Activated CD4-positive, CD25-positive, alpha-beta regulatory T cell treated with anti-CD3 and anti-CD28 coated beads, Interleukin-2, amount 50 U/mL, for 72 hours (primary cell): ENCODE data around the gene CDH12.
"Not testable (repeated sequence)": the region's sequence is repeated elsewhere in the genome, so short reads cannot be mapped to it uniquely, and the experiment has no call there.

Experiments used
- DNase-seq: peaks from one replicate; pipeline ENCODE4 v3.0.0; 2021

Gene CDH12

GRCh38 chr5:22852807-22853660, at the start of gene CDH12:
Gene CDH12, minus strand, starts transcription at chr5:22853344.
- no peak for DNase-seq

GRCh38 chr5:22901885-22902284, 48.7 kb upstream of the CDH12 start:
- DNase-seq, result no peak

GRCh38 chr5:22900801-22901310, 47.7 kb upstream of the CDH12 start:
- DNase-seq, result no peak

- DNase-seq, result no peak
Measured at GRCh38 chr5:22899341-22899740, 46.2 kb upstream of the CDH12 start.

- no peak for DNase-seq
Measured at GRCh38 chr5:22896152-22896551, 43.0 kb upstream of the CDH12 start.

- DNase-seq, result no peak
Measured at GRCh38 chr5:22892441-22892840, 39.3 kb upstream of the CDH12 start.

GRCh38 chr5:22889720-22890119, 36.6 kb upstream of the CDH12 start:
- DNase-seq, result no peak

GRCh38 chr5:22887566-22887965, 34.4 kb upstream of the CDH12 start:
- no peak for DNase-seq

GRCh38 chr5:22858911-22859310, 5.8 kb upstream of the CDH12 start:
- DNase-seq, result not testable (repeated sequence)

- DNase-seq, result no peak
Measured at GRCh38 chr5:22855824-22856223, 2.7 kb upstream of the CDH12 start.

- no peak for DNase-seq
Measured at GRCh38 chr5:22850981-22851380, 2.2 kb downstream of the CDH12 start.

GRCh38 chr5:22846693-22847092, 6.5 kb downstream of the CDH12 start:
- no peak for DNase-seq

GRCh38 chr5:22844636-22845035, 8.5 kb downstream of the CDH12 start:
- no peak for DNase-seq

- no peak for DNase-seq
Measured at GRCh38 chr5:22844155-22844554, 9.0 kb downstream of the CDH12 start.

- no peak for DNase-seq
Measured at GRCh38 chr5:22842574-22842973, 10.6 kb downstream of the CDH12 start.

- DNase-seq, result no peak
Measured at GRCh38 chr5:22837803-22838202, 15.3 kb downstream of the CDH12 start.

GRCh38 chr5:22835686-22836085, 17.5 kb downstream of the CDH12 start:
- no peak for DNase-seq

GRCh38 chr5:22793463-22793862, 59.7 kb downstream of the CDH12 start:
- no peak for DNase-seq

- no peak for DNase-seq
Measured at GRCh38 chr5:22787807-22788206, 65.3 kb downstream of the CDH12 start.

GRCh38 chr5:22787398-22787797, 65.7 kb downstream of the CDH12 start:
- no peak for DNase-seq

- no peak for DNase-seq
Measured at GRCh38 chr5:22780756-22781155, 72.4 kb downstream of the CDH12 start.

- DNase-seq, result no peak
Measured at GRCh38 chr5:22779499-22779898, 73.6 kb downstream of the CDH12 start.

GRCh38 chr5:22776285-22776684, 76.9 kb downstream of the CDH12 start:
- no peak for DNase-seq

- not testable (repeated sequence) for DNase-seq
Measured at GRCh38 chr5:22774214-22774613, 78.9 kb downstream of the CDH12 start.

GRCh38 chr5:22764736-22765135, 88.4 kb downstream of the CDH12 start:
- DNase-seq, result no peak
